Endodermal cell (in vitro differentiated cells): Measurements from ENCODE around the gene CDH4. TPM values are rescaled to one million over a fixed set of nuclear protein-coding genes. Genes with fewer than 3 reads are reported as not detected.

Experiments
- DNase-seq: peaks from one replicate; pipeline ENCODE4 v3.0.0-alpha.2; 2017
- H3K27ac ChIP-seq: 2 replicates; pipeline ENCODE4 v1.5.1; 2013; ENCODE audit warnings: mild to moderate bottlenecking, low read depth, low read length, moderate library complexity
- H3K27me3 ChIP-seq: 2 replicates; pipeline ENCODE4 v1.6.1; 2013; ENCODE audit warnings: mild to moderate bottlenecking, low read length, moderate library complexity; ENCODE audit not compliant: insufficient read depth, control insufficient read depth, poor library complexity, severe bottlenecking
- H3K36me3 ChIP-seq: 2 replicates; pipeline ENCODE4 v1.7.0; 2013; ENCODE audit warnings: mild to moderate bottlenecking, low read length, moderate library complexity; ENCODE audit not compliant: control insufficient read depth, insufficient read depth
- H3K4me1 ChIP-seq: one replicate; pipeline ENCODE4 v1.7.0; 2013; ENCODE audit warnings: low read length; ENCODE audit not compliant: control insufficient read depth, insufficient read depth
- H3K4me3 ChIP-seq: 2 replicates; pipeline ENCODE4 v1.5.1; 2013; ENCODE audit warnings: mild to moderate bottlenecking, low read length, moderate library complexity
- H3K9ac ChIP-seq: 2 replicates; pipeline ENCODE4 v1.6.1; 2013; ENCODE audit warnings: mild to moderate bottlenecking, low read length, moderate library complexity; ENCODE audit not compliant: poor library complexity, severe bottlenecking; ENCODE audit errors: extremely low read depth
- H3K9me3 ChIP-seq: 2 replicates; pipeline ENCODE4 v1.6.1; 2013; ENCODE audit warnings: mild to moderate bottlenecking, low read length, moderate library complexity; ENCODE audit not compliant: control insufficient read depth
- H3K27ac Mint-ChIP-seq: 2 replicates; pipeline ENCODE4 v1.8.0; 2020; ENCODE audit warnings: mixed read lengths
- H3K27me3 Mint-ChIP-seq: 2 replicates; pipeline ENCODE4 v1.8.0; 2021; ENCODE audit warnings: mild to moderate bottlenecking, mixed read lengths; ENCODE audit not compliant: insufficient read depth
- H3K36me3 Mint-ChIP-seq: 2 replicates; pipeline ENCODE4 v1.8.0; 2020; ENCODE audit warnings: low read depth, mixed read lengths
- H3K4me1 Mint-ChIP-seq: 2 replicates; pipeline ENCODE4 v1.8.0; 2020; ENCODE audit warnings: mixed read lengths
- H3K4me3 Mint-ChIP-seq: 2 replicates; pipeline ENCODE4 v1.8.0; 2020; ENCODE audit warnings: mild to moderate bottlenecking, moderate library complexity, mixed read lengths
- H3K9me3 Mint-ChIP-seq: 2 replicates; pipeline ENCODE4 v1.8.0; 2020; ENCODE audit warnings: mild to moderate bottlenecking, mixed read lengths
- CTCF ChIP-seq: fragments of 200-600 bp; sonication (generic); conservative IDR thresholded peaks from 2 replicates; pipeline ENCODE4 v1.5.0; 2021; ENCODE audit warnings: antibody characterized with exemption, mild to moderate bottlenecking
- WGBS, 2 experiments: methylation state at CpG; one replicate each; pipeline versions ENCODE4 v1.1.5 to v1.1.7; 2013; ENCODE audit warnings: missing lambda C conversion rate in 2 of 2, mixed read lengths in 1 of 2; ENCODE audit not compliant: insufficient coverage in 1 of 2, insufficient read length in 1 of 2; 5-methylcytosine and 5-hydroxymethylcytosine counted together
- total RNA-seq, 2 donors: library from RNA; stranded (reverse); fragmentation: NEBNext Ultra II Directional in 1 of 2; extraction: Animal tissue kit (Norgen Biotek cat#: 25700) in 1 of 2; gene quantifications; 2 replicates in 1 of 2; 3 replicates in 1 of 2; pipeline ENCODE4 v1.2.1, GENCODE V29; 2021

Gene CDH4
- total RNA-seq, 2 donors from 2014 or later, result 1.8 to 5.8 TPM

DNA sequence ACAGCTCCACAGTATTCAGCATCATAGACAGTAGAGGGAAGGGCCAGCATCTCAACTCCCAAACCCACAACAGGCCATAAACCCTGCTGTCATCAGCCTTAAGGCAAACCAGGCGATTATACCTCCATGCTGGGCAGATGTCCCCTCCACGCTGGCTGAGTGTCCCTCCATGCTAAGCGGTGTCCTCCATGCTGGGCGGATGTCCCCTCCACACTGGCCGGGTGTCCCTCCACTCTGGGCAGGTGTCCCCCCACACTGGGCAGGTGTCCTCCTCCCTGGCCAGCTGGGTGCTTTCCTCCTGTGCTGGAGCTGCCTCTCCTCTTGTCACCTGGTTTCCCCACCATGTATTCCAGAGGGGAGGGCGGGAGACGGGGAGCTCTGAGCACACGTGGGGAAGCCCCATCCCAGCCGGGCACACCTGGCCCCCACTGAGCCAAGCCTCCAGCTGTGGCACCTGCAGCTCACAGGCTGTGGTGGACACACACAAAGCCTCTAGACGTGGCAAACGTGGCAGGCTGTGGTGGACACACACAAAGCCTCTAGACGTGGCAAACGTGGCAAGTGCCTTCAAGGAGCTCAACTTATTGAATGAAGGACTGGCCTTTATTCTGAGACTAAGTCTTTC is 616.5 kb downstream of the CDH4 start:
- peaks cover 18% of the 10 kb centered on the region for H3K9me3 ChIP-seq

DNA sequence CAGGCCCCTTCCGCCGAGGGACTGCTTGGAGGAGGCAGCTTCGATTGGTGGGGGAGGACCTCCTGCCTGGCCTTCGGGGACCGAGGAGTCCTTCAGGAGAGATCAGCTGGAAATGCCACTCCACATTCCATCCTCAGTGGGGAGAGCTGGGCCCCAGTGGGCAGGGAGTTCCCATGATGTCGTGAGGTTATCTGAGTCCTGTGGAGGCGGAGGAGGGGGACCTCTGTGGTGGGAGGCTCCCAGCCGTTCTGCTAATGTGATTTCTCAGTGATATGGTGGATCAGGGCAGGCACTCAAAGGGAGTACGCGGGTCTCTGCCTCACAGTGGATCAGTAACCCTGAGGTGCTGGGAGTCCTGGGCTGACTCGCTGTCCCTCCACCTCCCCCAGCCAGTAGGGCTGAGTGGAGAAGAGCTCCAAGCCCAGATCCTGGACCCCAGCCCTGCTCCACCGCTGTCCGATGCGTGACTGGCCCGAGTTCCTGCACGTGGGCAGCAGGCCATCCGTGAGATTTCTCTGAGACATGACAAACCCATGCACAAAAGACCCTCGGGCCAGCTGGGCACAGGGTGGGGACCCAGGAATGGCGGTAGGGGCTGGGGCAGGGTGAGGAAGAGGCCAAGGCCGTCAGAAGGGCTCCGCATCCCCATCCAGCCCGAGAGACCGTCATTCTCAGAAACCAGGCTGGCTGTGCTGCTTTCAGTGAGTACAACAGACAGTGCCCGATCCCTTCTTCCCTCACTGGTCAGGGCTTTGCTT is 617.9 kb downstream of the CDH4 start:
- 85 to 91% methylated on average over 11 to 24 of the region's 24 CpGs for WGBS, 2 experiments
- H3K27ac Mint-ChIP-seq, result no peak overlapping the region

More for the DNA sequence above, 616.5 kb downstream of the CDH4 start:
- no peak overlapping the region for H3K27ac Mint-ChIP-seq
- no peaks in the 10 kb centered on the region for H3K4me1 ChIP-seq
- WGBS, 2 experiments, result 75 to 81% methylated on average over 11 to 13 of the region's 13 CpGs
- no peak overlapping the region for H3K4me3 Mint-ChIP-seq
- H3K27ac ChIP-seq, result no peak overlapping the region
- no peak overlapping the region for H3K4me3 ChIP-seq
- TF ChIP-seq CTCF, result no peak
- H3K36me3 Mint-ChIP-seq, result peaks cover 8% of the 10 kb centered on the region
- H3K9ac ChIP-seq, result no peak overlapping the region
- H3K4me1 Mint-ChIP-seq, result no peaks in the 10 kb centered on the region
- H3K27me3 ChIP-seq, result no peaks in the 10 kb centered on the region
- H3K9me3 Mint-ChIP-seq, result peaks cover 26% of the 10 kb centered on the region
- no peaks in the 10 kb centered on the region for H3K36me3 ChIP-seq
- peaks cover 20% of the 10 kb centered on the region for H3K27me3 Mint-ChIP-seq
- DNase-seq, result no peak

GRCh38 chr20:61871160-61871559 is 619.1 kb downstream of the CDH4 start:
- Histone ChIP-seq H3K27ac (no peak overlapping the region), H3K27me3 (no peaks in the 10 kb centered on the region), H3K9me3 (peaks cover 10% of the 10 kb centered on the region), H3K4me3 (no peak overlapping the region), H3K4me1 (no peaks in the 10 kb centered on the region), H3K36me3 (no peaks in the 10 kb centered on the region), H3K9ac (no peak overlapping the region)
- Mint-ChIP-seq H3K4me1 (no peaks in the 10 kb centered on the region), H3K27me3 (peaks cover 14% of the 10 kb centered on the region), H3K27ac (no peak overlapping the region), H3K9me3 (peaks cover 14% of the 10 kb centered on the region), H3K36me3 (peaks cover 3% of the 10 kb centered on the region), H3K4me3 (no peak overlapping the region)
- TF ChIP-seq CTCF, result no peak
- no peak for DNase-seq
- 75 to 86% methylated on average over 2 to 6 of the region's 6 CpGs for WGBS, 2 experiments

More for the DNA sequence above, 617.9 kb downstream of the CDH4 start:
- H3K4me1 ChIP-seq, result no peaks in the 10 kb centered on the region
- no peak overlapping the region for H3K9ac ChIP-seq
- no peak overlapping the region for H3K27ac ChIP-seq
- no peak for TF ChIP-seq CTCF
- peaks cover 18% of the 10 kb centered on the region for H3K9me3 ChIP-seq
- H3K27me3 ChIP-seq, result no peaks in the 10 kb centered on the region
- H3K36me3 ChIP-seq, result no peaks in the 10 kb centered on the region
- Mint-ChIP-seq H3K4me1 (no peaks in the 10 kb centered on the region), H3K4me3 (no peak overlapping the region), H3K9me3 (peaks cover 22% of the 10 kb centered on the region), H3K36me3 (peaks cover 8% of the 10 kb centered on the region), H3K27me3 (peaks cover 20% of the 10 kb centered on the region)
- H3K4me3 ChIP-seq, result no peak overlapping the region
- DNase-seq, result no peak
